CD4-positive, alpha-beta T cell treated with Interleukin-12 subunit alpha and Interleukin-12 subunit beta, for 1 hour (primary cell): ENCODE results near the gene FAM3D.

Source experiments
- DNase-seq: peaks from one replicate; pipeline ENCODE4 v3.0.0-alpha.2; 2020

Gene FAM3D

GRCh38 chr3:58625196-58625824 lies 41.3 kb downstream of the FAM3D start:
- DNase-seq, result no peak

DNA sequence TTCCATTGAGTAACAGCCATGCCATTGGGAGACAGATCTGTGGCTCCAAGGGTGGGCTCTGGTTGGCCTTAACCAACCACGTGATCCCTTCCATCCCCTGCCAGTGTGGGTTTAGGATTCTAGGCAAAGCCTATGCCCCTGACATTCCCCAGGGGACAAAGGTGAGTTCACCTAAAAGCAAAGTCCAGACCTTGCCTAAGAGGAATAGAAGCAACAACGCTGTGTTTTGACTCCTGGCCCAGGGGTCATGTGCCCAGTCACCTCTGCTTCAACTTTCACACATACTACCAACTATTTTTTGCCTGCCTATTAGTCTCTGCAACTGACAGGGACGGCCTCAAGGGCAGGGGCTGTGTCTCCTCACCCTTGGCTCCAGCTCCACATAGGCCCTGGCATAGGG lies 42.0 kb downstream of the FAM3D start:
- no peak for DNase-seq

GRCh38 chr3:58623961-58624360 lies 42.6 kb downstream of the FAM3D start:
- no peak for DNase-seq

- DNase-seq, result no peak
Measured at GRCh38 chr3:58623478-58623877, 43.1 kb downstream of the FAM3D start.

DNA sequence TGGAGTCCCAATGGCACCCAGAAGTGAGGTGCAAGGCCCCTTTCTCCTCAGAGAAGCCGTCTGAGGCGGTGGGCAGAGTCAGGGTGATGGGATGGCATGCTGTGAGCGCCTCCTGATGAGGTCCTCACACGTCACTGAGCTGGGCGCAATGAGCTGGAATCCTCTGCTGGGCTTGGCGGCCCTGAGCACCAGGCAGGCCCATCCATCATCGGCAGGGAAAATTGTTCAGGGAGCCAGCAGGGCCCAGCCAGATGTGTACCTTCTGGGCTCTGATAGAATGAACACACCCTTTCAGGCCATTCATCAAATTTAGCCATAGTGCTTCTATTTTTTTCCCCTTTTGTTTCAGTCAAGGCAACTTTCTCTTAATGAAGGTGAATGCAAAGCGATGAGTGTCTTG lies 43.7 kb downstream of the FAM3D start:
- DNase-seq, result no peak

- no peak for DNase-seq
Measured at GRCh38 chr3:58622436-58622835, 44.1 kb downstream of the FAM3D start.

DNA sequence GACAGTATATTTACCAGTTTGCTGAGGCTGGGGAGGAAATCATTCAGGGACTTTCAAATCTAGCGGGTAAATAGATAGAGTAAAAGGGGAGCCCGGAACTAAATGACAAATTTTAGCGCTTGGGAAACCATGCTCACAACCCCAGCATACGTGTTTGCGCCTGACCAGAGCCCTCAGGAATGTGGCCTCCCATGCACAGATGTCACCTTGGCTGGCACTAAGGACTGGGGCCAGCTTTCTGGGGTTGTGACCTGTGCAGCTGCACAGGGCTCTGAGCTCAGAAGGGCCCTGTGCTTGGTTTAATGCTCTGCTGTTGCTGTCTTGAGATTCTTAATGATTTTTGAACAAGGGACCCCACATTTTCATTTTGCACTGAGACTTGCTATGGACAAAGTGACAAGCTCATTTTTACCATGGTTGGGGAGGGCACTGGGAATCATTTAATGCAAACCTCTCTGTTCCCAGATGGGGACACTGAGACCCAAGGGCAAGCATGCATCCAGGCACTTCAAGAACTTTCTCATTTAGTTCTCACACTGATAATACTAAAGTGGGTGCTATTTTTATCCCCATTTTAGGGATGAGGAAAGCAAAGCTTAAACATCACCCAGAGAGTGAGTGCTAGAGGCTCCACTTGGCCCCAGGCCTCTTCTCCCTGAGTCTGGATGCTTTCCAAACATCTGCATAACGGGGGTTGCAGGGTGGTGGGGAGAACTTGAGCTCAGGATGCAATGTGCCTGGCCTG lies 45.3 kb downstream of the FAM3D start:
- no peak for DNase-seq

DNA sequence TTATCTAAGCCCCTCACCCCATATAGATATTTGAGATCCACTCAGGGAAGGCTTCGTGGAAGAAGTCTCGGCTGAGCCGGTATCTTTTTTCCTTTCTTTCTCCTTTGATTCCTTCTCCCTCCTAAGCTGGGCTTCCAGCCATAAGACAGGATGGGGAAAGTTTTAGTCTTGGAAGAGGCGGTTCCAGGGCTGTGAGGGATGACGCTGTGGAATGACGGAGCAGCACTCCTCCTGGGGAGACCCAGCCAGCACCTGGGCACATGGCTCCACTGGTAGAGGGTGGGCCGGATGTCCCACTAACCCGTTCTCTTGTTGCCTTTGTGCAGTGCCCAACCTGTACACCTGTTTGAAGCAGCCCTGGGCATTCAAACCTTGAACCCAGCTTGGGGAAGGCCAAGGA lies 46.2 kb downstream of the FAM3D start:
- DNase-seq, result no peak

DNA sequence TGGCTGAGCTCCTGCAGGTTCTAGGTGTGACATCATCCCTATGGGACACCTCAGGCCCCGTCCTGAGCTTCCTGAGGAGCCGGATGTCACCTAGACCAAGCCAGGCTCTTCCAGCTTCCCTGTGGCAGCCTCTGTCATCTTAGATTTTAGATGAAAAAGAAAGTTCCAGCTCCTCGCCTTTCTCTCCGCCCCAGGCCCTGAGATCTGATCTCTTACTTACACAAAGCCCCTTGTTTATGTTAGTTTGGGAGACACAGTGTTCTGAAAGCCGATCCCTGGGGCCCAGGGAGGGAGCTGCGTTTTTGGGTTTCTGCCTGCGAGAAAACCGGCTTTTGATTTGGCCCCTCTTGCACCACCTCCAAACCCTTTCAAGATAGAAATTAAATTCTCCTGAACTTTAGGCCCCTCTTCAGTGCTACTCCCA lies 49.2 kb downstream of the FAM3D start:
- no peak for DNase-seq

DNA sequence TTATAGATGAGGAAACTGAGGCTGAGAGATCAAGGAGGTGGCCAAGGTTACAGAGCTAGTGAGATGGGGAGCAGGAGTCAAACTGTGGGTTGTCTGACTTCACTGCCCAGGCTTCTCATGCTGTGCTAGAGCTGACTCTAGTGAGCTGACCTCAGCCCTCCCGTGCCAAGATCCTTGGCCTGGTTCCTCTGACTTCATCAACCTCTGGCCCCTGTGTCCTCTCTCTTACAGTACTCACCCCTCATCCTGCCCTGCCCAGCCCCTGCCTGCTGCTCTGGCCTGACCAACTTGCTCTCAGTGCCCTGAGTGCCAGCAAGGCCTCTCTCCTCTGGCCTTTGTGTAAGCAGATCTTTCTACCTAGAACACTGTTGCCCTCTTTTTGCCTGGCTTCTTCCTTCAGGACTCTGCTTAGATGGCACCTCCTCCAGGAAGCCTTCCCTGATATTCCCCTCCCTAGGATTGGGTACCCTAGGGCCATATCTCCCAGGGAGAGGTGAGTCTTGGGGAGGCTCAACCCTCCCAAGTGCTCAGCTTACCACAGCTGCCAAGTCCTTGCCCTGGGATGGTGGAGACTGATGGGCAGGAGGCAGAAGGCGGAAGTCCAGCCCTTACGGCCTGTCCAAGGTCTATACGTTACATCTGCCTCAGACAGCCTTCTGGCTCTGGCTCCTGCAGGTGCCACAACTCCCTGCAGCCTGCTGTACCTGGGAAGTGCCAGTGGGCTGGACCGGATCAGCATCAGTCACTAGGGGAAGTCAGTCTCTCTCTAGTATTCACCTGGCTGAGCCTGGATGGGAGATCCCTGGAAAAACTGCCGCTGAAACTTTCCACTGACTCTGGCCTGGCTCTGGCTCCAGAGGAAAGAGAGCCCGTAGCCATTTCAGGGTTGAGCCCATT lies 53.1 kb downstream of the FAM3D start:
- no peak for DNase-seq

GRCh38 chr3:58612830-58613229 lies 53.7 kb downstream of the FAM3D start:
- DNase-seq, result no peak

- no peak for DNase-seq
Measured at GRCh38 chr3:58609990-58610389, 56.6 kb downstream of the FAM3D start.

DNA sequence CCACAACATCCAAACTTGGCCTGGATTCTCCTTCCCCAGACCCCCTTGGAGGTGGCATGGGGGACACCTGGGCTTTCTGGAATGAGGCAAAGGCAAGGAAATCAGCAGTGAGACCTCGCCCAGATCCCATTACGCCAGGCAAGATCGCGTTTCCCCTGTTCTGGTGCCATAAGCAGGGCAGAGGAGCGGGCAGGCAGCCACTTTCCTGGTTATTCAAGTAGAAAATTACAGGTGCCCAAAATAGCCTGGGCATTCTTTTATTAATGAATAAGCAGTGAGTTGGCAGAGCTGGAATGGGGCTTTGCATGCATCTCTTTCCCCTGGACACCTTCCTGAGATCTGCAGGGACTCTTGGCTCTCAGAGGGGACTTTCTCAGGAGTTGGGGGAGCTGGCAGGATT lies 57.9 kb downstream of the FAM3D start:
- DNase-seq, result no peak

- DNase-seq, result no peak
Measured at GRCh38 chr3:58607816-58608215, 58.8 kb downstream of the FAM3D start.

- DNase-seq, result no peak
Measured at GRCh38 chr3:58606693-58607092, 59.9 kb downstream of the FAM3D start.

DNA sequence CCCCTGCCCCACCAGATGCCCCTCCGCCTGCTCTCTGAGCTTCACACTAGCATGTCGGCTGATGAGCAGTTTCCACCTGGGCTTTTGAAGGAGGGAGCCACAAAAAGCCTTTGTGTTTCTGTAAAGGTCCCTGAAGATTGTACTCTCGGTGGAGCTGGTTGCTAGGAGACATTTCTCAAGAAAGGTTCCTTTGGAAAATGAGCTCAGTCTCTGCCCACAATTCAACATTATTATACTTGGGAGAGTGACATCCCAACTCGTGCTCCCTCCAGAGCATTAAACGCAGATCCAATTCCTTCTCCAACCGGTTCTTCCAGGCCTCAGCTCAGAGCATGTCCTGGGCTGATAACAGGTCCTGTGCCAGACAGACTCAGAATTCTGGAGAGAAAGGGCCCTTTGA lies 62.5 kb downstream of the FAM3D start:
- no peak for DNase-seq

- DNase-seq, result no peak
Measured at GRCh38 chr3:58603606-58604005, 63.0 kb downstream of the FAM3D start.

DNA sequence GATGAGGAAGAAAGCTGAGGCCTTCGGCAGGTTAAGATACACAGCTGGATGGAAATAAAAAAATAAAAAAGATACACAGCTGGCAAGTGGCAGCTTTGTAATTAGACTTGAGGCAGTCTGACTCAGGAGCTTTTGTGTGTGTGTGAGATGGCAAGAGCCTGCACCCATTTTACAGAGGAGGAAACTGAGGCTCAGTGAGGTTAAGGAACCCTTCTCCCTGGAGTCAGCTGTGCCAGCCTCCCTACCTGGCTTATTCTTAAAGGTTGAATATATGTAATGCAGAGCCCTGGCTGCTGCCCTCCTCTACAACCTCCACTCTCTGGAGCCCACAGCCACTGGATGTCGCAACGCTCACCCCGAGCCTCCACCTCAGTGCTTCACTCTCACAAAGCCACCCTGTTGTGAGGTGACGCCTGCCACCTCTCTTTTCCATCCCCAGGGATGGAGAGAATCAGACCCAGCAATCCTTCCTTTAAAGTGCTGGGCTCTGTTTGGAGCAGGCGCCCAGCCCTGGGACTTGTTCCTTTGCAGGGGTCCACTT lies 68.7 kb downstream of the FAM3D start:
- DNase-seq, result no peak

DNA sequence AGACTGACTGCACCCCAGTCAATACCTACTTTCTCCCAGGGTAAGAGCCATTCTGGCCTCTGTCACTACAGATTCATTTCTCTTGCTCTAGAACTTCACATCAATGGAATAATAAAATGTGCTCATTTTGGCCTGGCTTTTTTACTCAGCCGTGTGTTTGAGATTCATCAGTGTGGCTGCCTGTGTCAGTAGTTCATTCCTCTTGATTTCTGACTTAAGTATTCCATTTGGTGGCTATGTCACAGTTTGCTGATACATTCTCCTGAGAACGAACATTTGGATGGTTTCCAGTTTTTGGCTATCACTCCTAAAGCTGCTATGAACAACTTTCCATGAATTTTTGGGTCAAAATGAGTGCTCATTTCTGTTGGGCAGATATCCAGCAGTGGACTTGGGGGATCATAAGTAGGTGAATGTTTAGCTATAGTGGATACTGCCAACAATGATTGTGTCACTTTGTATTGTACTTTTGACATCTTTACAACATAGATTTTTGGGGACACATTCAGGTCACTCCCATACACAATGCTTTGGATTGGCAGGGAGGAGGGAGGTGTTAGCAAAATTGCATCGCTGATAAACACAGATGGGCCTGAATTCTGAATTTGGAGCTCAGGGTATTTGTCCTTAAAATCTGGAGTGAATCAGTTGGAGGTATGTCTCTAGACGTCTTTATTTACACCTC lies 69.6 kb downstream of the FAM3D start:
- no peak for DNase-seq

DNA sequence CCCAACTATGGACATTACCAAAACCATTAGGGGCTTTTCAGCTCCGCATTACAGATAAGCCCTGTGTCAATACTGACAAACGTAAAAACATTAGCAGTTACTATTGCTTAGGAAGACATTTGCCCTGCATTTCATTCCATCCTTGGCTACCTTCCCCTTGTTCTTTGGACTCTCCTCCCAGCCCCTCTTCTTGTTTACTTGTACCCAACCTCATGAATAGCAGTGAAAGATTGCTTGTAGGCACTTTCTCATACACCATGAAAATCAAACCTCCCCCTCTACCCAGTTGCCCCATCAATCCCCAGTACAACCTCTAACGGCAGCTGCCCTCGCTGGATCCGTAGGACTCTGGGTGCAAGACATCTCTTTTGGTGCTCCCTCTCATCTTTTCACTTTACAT lies 72.5 kb downstream of the FAM3D start:
- no peak for DNase-seq

GRCh38 chr3:58591517-58592510 lies 74.8 kb downstream of the FAM3D start:
- no peak for DNase-seq
